Measurements from ENCODE around the gene HMX2. TPM values are rescaled to one million over a fixed set of nuclear protein-coding genes. Genes with fewer than 3 reads are reported as not detected.

HMX2 gene
- total RNA-seq, 4 donors from 2014 or later = not detected

DNA sequence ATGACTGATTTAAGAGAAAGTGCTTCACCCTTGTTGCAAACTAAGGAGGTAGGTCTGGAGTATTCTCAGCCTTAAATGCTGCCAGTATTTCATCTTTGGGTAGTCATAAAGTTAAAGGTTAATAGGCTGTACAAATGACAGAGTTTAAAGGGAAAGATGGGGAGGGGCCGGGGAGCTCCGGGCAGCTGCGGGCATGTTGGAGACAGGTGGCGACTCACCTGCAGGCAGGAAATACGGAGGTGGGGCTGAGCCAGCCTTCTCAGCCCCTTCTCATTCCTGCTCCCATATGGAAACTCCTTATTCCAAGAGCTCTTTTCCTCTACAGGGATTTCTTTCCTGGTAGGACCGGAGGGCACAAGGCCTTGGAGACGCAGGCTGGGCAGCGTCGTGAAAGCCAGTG, 44.0 kb upstream of the HMX2 start:
- TF ChIP-seq POLR2AphosphoS5 (IDR thresholded peaks at IDR 0.05) = no peak
- no peak for TF ChIP-seq EP300 (IDR thresholded peaks at IDR 0.05)
- no peak for TF ChIP-seq POLR2A (IDR thresholded peaks at IDR 0.05; ENCODE audit: low read depth)
- TF ChIP-seq, protein P1, sequence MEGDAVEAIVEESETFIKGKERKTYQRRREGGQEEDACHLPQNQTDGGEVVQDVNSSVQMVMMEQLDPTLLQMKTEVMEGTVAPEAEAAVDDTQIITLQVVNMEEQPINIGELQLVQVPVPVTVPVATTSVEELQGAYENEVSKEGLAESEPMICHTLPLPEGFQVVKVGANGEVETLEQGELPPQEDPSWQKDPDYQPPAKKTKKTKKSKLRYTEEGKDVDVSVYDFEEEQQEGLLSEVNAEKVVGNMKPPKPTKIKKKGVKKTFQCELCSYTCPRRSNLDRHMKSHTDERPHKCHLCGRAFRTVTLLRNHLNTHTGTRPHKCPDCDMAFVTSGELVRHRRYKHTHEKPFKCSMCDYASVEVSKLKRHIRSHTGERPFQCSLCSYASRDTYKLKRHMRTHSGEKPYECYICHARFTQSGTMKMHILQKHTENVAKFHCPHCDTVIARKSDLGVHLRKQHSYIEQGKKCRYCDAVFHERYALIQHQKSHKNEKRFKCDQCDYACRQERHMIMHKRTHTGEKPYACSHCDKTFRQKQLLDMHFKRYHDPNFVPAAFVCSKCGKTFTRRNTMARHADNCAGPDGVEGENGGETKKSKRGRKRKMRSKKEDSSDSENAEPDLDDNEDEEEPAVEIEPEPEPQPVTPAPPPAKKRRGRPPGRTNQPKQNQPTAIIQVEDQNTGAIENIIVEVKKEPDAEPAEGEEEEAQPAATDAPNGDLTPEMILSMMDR (IDR thresholded peaks at IDR 0.05) = no peak
- Histone ChIP-seq H3K4me3 (no peak overlapping the region), H3K9me3 (no peaks in the 10 kb centered on the region), H3K27me3 (peaks cover 0 to 6% (median 0%) of the 10 kb centered on the region in 4 donors), H3K27ac (replicated peaks in 1 of 4) (no peak overlapping the region), H3K36me3 (no peaks in the 10 kb centered on the region), H3K4me1 (no peaks in the 10 kb centered on the region)
- no peak for DNase-seq (ENCODE audit: extremely low spot score)
- WGBS = 85% methylated on average over 9 of the region's 9 CpGs
- intact Hi-C loops (cut with DNase I) = no loop called here

DNA sequence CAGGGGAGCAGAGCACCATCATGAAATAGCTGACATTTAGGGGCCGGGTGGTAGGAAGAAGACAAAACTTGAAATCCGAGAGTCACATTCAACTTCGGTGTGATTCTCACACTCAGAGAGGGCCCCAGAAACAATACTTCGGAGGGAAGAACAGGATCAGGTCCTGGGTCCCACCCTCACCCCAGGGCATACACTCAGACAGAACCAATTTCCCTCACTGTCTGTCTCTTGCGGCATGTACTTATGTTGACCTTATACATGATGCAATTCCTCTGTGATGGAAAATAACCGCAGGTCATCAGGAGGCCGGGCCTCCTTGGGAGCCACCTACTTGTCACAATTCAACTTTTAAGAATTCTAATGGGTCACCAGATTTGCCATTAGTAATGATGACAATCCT, 38.5 kb upstream of the HMX2 start:
- Histone ChIP-seq H3K36me3 (no peaks in the 10 kb centered on the region), H3K4me3 (no peak overlapping the region), H3K9me3 (no peaks in the 10 kb centered on the region), H3K27ac (replicated peaks in 1 of 4) (no peak overlapping the region), H3K27me3 (peaks cover 0 to 30% (median 0%) of the 10 kb centered on the region in 4 donors), H3K4me1 (no peaks in the 10 kb centered on the region)
- 68% methylated on average over 7 of the region's 7 CpGs for WGBS
- DNase-seq (ENCODE audit: extremely low spot score) = no peak
- TF ChIP-seq POLR2A (IDR thresholded peaks at IDR 0.05; ENCODE audit: low read depth) (no peak), POLR2AphosphoS5 (IDR thresholded peaks at IDR 0.05) (no peak), EP300 (IDR thresholded peaks at IDR 0.05) (no peak)
- TF ChIP-seq, protein P1 (IDR thresholded peaks at IDR 0.05) = no peak
- intact Hi-C loops (cut with DNase I) = no loop called here

DNA sequence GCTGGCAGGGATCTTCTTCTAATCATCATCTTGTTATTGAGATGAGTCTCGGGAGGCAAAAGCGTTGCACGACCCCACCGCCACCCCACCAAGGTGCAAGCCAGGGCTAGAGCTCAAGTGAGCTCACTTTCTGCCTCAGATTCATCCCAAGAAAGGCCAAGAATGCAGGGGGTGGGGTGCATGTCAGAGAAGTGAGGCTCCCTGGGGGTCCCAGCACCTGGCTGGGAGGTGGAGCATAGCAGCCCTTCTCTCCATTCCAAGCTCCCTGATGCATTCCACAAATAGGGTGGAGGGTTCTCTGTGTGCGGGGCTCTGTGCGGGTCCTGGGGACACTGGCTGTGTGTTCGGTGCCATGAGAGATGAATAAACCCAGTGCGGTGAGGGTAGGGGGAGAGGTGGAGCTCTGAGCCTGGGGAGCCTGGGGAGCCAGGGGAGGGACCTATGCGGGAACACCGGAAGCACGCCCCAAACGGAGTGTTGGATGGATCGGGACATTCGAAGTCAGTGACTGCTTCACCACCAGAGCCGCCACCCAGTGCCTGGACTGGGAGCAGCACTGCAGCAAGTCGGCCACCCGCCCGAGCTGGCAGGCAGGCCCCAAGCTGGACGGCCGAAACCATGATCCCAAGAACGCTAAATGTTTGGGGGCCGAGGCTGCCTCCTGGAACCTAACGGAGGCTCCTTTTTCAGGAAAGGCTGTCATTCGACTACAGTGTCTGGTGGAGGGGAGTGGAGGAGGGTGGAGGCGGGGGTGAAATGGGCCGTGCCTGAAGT, 30.1 kb upstream of the HMX2 start:
- intact Hi-C loops (cut with DNase I) = no loop called here
- Histone ChIP-seq H3K27me3 (peaks cover 0 to 80% (median 17%) of the 10 kb centered on the region in 4 donors), H3K36me3 (no peaks in the 10 kb centered on the region), H3K9me3 (no peaks in the 10 kb centered on the region), H3K4me1 (peaks cover 0 to 9% (median 0%) of the 10 kb centered on the region in 4 donors), H3K27ac (replicated peaks in 1 of 4) (no peak overlapping the region), H3K4me3 (peak overlapping the region in 1 of 4 donors; percentile 6)
- TF ChIP-seq POLR2A (IDR thresholded peaks at IDR 0.05; ENCODE audit: low read depth) (no peak), POLR2AphosphoS5 (IDR thresholded peaks at IDR 0.05) (no peak)
- no peak for DNase-seq (ENCODE audit: extremely low spot score)
- WGBS = 9% methylated on average over 15 of the region's 26 CpGs

DNA sequence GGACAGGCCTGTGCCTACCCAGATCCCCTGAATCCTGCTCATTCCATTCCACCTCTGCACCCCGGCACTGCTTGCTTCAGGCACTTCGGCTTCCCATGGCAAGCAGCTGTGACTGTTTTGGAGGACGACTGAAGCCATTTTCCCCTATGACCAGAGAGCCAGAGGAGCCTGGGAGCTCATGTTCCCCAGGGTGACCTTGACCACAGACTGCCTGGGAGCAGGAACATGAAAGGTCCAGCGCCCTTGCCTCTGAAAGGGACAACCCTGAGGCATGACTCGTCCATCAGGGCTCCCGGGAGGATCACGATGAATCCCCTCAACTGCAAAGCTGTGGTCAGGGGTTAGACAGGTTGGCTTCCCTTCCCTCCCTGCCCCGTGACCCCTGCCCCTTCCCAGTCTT, 28.9 kb upstream of the HMX2 start:
- Histone ChIP-seq H3K4me3 (no peak overlapping the region), H3K9me3 (no peaks in the 10 kb centered on the region), H3K27ac (replicated peaks in 1 of 4) (no peak overlapping the region), H3K4me1 (peaks cover 0 to 9% (median 0%) of the 10 kb centered on the region in 4 donors), H3K36me3 (no peaks in the 10 kb centered on the region), H3K27me3 (peaks cover 0 to 77% (median 17%) of the 10 kb centered on the region in 4 donors)
- TF ChIP-seq, protein P1 (IDR thresholded peaks at IDR 0.05) = no peak
- no peak for TF ChIP-seq EP300 (IDR thresholded peaks at IDR 0.05)
- no peak for TF ChIP-seq POLR2AphosphoS5 (IDR thresholded peaks at IDR 0.05)
- TF ChIP-seq POLR2A (IDR thresholded peaks at IDR 0.05; ENCODE audit: low read depth) = no peak
- no peak for DNase-seq (ENCODE audit: extremely low spot score)
- intact Hi-C loops (cut with DNase I) = no loop called here
- 78% methylated on average over 8 of the region's 8 CpGs for WGBS

DNA sequence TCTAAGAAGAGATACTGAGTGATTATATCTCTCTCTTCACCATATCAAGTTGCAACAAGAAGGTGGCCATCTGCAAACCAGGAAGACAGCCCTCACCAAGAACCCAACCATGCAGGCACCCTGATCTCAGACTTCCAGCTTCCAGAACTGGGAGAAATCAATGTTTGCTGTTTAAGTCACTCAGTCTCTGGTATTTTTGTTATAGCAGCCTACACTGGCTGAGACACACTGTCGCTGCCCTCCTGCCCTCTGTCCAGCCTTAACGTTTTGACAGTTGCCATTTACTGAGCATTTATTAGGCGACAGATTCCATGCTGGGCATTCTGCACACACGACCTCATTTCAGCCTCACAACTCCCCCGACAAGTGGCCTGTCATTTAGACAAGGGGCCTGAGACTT, 21.7 kb upstream of the HMX2 start:
- intact Hi-C loops (cut with DNase I) = no loop called here

More for the DNA sequence above, 21.7 kb upstream of the HMX2 start:
- 70% methylated on average over 5 of the region's 5 CpGs for WGBS
- Histone ChIP-seq H3K27ac (replicated peaks in 1 of 4) (no peak overlapping the region), H3K27me3 (peaks cover 0 to 75% (median 12%) of the 10 kb centered on the region in 4 donors), H3K9me3 (peaks cover 0 to 10% (median 6%) of the 10 kb centered on the region in 4 donors), H3K36me3 (no peaks in the 10 kb centered on the region), H3K4me1 (no peaks in the 10 kb centered on the region), H3K4me3 (no peak overlapping the region)
- DNase-seq (ENCODE audit: extremely low spot score) = no peak
- TF ChIP-seq POLR2A (IDR thresholded peaks at IDR 0.05; ENCODE audit: low read depth) = no peak
- TF ChIP-seq, protein P1 (IDR thresholded peaks at IDR 0.05) = no peak
- no peak for TF ChIP-seq POLR2AphosphoS5 (IDR thresholded peaks at IDR 0.05)
- no peak for TF ChIP-seq EP300 (IDR thresholded peaks at IDR 0.05)
